Mucosa of descending colon (tissue), 3 donors: ENCODE data around the gene NELL2. TPM values are rescaled to one million over a fixed set of nuclear protein-coding genes. Genes with fewer than 3 reads are reported as not detected.
A peak's percentile ranks its signal among the peaks of the same experiment; 100 is the strongest.
"Not testable (repeated sequence)": the region's sequence is repeated elsewhere in the genome, so short reads cannot be mapped to it uniquely, and the experiment has no call there.

Experiments
- ATAC-seq: fragments of 200-7000 bp; cut with Tn5 transposase; one replicate; pipeline ENCODE4 v1.9.1; 2020; ENCODE audit warnings: mild to moderate bottlenecking, moderate library complexity
- DNase-seq, 3 donors: peaks; one replicate each; pipeline ENCODE4 v3.0.0-alpha.2; 2020
- H3K36me3 ChIP-seq: fragments of 200-600 bp; one replicate; pipeline ENCODE4 v1.8.0; 2021; ENCODE audit warnings: low read depth, mild to moderate bottlenecking
- H3K4me1 ChIP-seq: fragments of 200-600 bp; one replicate; pipeline ENCODE4 v1.8.0; 2021; ENCODE audit warnings: low read depth, mild to moderate bottlenecking
- H3K4me3 ChIP-seq: fragments of 200-600 bp; one replicate; pipeline ENCODE4 v1.8.0; 2021; ENCODE audit warnings: mild to moderate bottlenecking
- H3K9me3 ChIP-seq: fragments of 200-600 bp; one replicate; pipeline ENCODE4 v1.8.0; 2021; ENCODE audit warnings: mild to moderate bottlenecking
- CTCF ChIP-seq: fragments of 200-600 bp; IDR thresholded peaks from one replicate; pipeline ENCODE4 v1.8.0; 2022; ENCODE audit warnings: antibody characterized with exemption, mild to moderate bottlenecking
- intact Hi-C, 2 donors: fragments of 100-400 bp; cut with DNase I in 1 of 2; cut with micrococcal nuclease in 1 of 2; formaldehyde crosslinking; loops; one replicate each; pipeline versions ENCODE4 v1.11.0 to v1.11.1; 2022; cut with DNase I, micrococcal nuclease
- total RNA-seq, 3 donors: library from RNA; stranded (reverse); fragmentation: NEBNext Ultra II Directional in 2 of 3; extraction: Animal tissue kit (Norgen Biotek cat#: 25700) in 2 of 3; gene quantifications; one replicate each; pipeline versions ENCODE4 v1.2.1 to v1.2.4, GENCODE V29; 2021 to 2023
- donor health status: DM: no; HTN: no; CAD: no; lungs with moderate emphysema.
- donor health status: DM: no; HTN: no; CAD: no.
- donor health status: DM: no; HTN: yes; CAD: no.

The NELL2 gene
- total RNA-seq, 3 donors from 2014 or later: 2.4 to 7.4 (median 5.8) TPM

DNA sequence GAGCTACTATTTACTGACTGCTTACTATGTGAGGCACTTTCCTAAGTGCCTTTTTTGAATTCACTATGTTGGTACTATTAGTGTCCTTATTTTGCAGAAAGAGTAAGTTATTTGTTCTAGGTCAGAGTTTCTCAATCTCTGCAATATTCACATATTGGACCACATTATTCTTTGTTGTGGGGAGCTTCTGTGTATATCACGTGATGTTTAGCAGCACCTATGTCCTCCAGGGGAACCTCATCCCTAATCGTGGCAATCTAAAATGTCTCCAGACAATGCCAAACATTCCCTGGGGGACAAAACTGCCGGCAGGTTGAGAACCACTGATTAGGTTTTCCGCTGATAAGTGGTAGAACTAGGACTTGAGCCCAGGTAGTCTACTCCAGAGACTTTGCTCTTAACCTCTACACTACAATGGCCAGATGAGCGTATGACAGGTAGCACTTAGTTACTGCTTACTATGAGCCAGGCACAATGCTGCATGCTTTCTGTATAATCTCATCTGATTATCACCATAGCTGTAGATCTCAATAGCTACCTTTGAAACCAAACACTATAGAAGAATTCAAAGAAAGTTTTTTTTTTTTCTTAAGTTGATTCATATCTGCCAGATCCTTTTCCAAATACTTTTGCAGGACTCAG lies 38.9 kb downstream of the NELL2 start:
- ATAC-seq (no peak), DNase-seq (no peak)
- TF ChIP-seq CTCF: no peak
- H3K4me1 ChIP-seq: peaks cover 12% of the 10 kb centered on the region
- no peaks in the 10 kb centered on the region for H3K9me3 ChIP-seq
- H3K4me3 ChIP-seq: no peak overlapping the region
- intact Hi-C loops: no loop called here
- no peaks in the 10 kb centered on the region for H3K36me3 ChIP-seq

- peaks cover 12% of the 10 kb centered on the region for H3K4me1 ChIP-seq
- TF ChIP-seq CTCF: no peak
- H3K4me3 ChIP-seq: no peak overlapping the region
- H3K9me3 ChIP-seq: no peaks in the 10 kb centered on the region
- no peaks in the 10 kb centered on the region for H3K36me3 ChIP-seq
- ATAC-seq: peak; percentile 22
- DNase-seq: no peak
- intact Hi-C loops: no loop called here
These were observed 40.3 kb downstream of the NELL2 start for GRCh38 chr12:44835641-44836379.

DNA sequence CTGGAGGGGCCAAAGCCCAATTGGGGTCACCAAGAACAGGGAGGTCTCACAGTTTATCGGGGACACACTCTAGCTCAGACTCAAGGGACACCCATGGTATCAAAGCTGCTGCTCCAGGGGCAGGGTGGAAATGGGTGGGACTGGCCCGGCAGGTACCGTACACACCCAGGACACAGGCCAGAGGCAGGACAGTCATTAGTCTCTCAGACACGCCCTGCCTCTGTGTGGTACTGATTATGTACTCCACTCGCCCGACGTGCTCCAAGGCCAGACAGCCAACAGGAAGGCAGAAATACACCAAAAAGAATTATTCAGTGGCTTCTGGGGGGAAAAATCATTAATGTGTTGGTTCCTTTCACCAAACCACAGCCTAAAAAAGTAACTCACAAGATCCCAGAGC lies 41.1 kb downstream of the NELL2 start:
- H3K36me3 ChIP-seq, H3K9me3 ChIP-seq, intact Hi-C loops, H3K4me3 ChIP-seq: not testable (repeated sequence)
- H3K4me1 ChIP-seq: peaks cover 12% of the 10 kb centered on the region
- DNase-seq: peak; percentile 66 to 82 (median 71)
- peak; percentile 95 for ATAC-seq

DNA sequence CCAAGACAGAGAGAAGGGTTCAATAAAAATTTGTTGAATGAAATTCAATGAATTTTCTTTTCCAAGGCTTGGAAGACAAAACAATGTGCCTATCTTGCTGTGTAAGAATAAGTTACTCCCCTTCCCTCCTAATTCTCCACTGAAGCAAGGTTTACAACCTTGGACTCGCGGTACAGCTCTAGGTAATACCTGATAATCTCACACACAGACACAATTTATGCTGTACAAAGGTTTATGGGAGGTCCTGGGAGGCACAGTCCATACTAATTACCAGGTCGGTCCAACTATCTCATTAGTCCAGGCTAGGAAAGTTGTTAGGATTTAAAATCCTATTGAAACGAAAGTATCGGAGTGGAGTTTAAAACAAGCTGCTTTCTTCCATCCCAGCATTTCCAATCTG lies 42.6 kb downstream of the NELL2 start:
- intact Hi-C loops: no loop called here
- Histone ChIP-seq H3K36me3 (no peaks in the 10 kb centered on the region), H3K4me3 (no peak overlapping the region), H3K4me1 (peaks cover 12% of the 10 kb centered on the region), H3K9me3 (no peaks in the 10 kb centered on the region)
- ATAC-seq: peak; percentile 74
- TF ChIP-seq CTCF: no peak
- peak in 1 of 3 donors; percentile 38 for DNase-seq

DNA sequence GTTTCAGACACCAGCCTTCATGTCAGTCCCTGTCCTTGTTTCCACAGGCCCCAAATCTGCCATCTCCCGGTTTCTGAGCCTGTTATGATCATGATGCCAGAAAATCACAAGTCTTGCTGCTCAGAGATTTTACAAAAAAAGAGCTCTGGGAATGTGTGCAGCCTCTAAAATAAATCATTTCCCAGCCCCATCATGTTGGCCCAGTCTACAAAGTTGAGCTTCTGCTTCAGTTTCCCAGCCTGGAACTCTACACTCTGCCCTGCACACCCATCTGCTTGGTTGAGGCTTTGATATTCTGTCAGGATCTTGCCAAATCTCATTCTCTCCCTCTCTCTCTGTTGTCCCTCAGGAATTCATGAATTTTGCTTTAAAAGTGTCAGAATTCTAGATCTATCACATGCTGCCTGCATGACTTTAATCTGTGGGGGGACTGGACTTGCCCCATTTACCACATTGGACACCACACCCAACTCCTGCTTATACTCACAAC lies 45.5 kb downstream of the NELL2 start:
- intact Hi-C loops: no loop called here
- ATAC-seq (no peak), DNase-seq (no peak)
- Histone ChIP-seq H3K36me3 (no peaks in the 10 kb centered on the region), H3K9me3 (no peaks in the 10 kb centered on the region), H3K4me3 (no peak overlapping the region), H3K4me1 (peaks cover 9% of the 10 kb centered on the region)
- TF ChIP-seq CTCF: no peak

- no peak for TF ChIP-seq CTCF
- no peak for ATAC-seq
- no peaks in the 10 kb centered on the region for H3K36me3 ChIP-seq
These were observed 47.1 kb downstream of the NELL2 start for GRCh38 chr12:44829045-44829444.

More at GRCh38 chr12:44829045-44829444, 47.1 kb downstream of the NELL2 start:
- DNase-seq: no peak
- Histone ChIP-seq H3K9me3 (no peaks in the 10 kb centered on the region), H3K4me1 (peaks cover 2% of the 10 kb centered on the region), H3K4me3 (no peak overlapping the region)
- intact Hi-C loops: no loop called here
